A549 (cell line): ENCODE measurements around the gene LRRIQ1. TPM values are rescaled to one million over a fixed set of nuclear protein-coding genes. Genes with fewer than 3 reads are reported as not detected.
A peak's percentile ranks its signal among the peaks of the same experiment; 100 is the strongest.

Source experiments
- ATAC-seq, 2 experiments: fragments of 200-7000 bp in 1 of 2; fragments of >200 bp in 1 of 2; cut with Nextera tagmentation in 1 of 2; cut with Tn5 transposase in 1 of 2; 3 replicates each; pipeline versions ENCODE4 v1.8.0 to v1.9.1; 2018 to 2020; ENCODE audit warnings: mild to moderate bottlenecking in 1 of 2, moderate library complexity in 1 of 2
- CTCF ChIA-PET: fragments of 300-600 bp; sonication (Branson Sonifier 250); formaldehyde crosslinking; extraction: SDS; loops from one replicate; lab custom pipeline; 2021; ENCODE audit warnings: antibody characterized with exemption, inconsistent platforms; lab: Yijun Ruan, JAX
- POLR2A ChIA-PET: fragments of 350-600 bp; formaldehyde crosslinking; extraction: SDS; loops from one replicate; lab custom pipeline; 2021; ENCODE audit warnings: antibody characterized with exemption, inconsistent platforms; lab: Yijun Ruan, JAX
- DNase-seq, 2 experiments: peaks; one replicate each; pipeline versions ENCODE4 v3.0.0 to v3.0.0-alpha.2; 2011 to 2016; ENCODE audit warnings: low read depth in 1 of 2, low spot score in 1 of 2
- FAIRE-seq: peaks from 2 replicates; lab custom pipeline; 2011; peaks lifted over from hg19 to GRCh38; lab: Jason Lieb, UNC
- H3K27ac ChIP-seq, 2 experiments: fragments of >200 bp; sonication (Bioruptor Twin); formaldehyde crosslinking; 3 replicates each; pipeline ENCODE4 v1.5.1; 2016 to 2017
- H3K4me1 ChIP-seq: fragments of >200 bp; sonication (Bioruptor Twin); formaldehyde crosslinking; 3 replicates; pipeline ENCODE4 v1.6.1; 2016
- H3K4me2 ChIP-seq: fragments of >200 bp; sonication (Bioruptor Twin); formaldehyde crosslinking; 3 replicates; pipeline ENCODE4 v1.6.1; 2016
- H3K4me3 ChIP-seq: fragments of >200 bp; sonication (Bioruptor Twin); formaldehyde crosslinking; 3 replicates; pipeline ENCODE4 v1.5.1; 2016
- H3K9me3 ChIP-seq: fragments of >200 bp; sonication (Bioruptor Twin); formaldehyde crosslinking; 3 replicates; pipeline ENCODE4 v1.6.1; 2016
- CEBPB ChIP-seq, 2 experiments: fragments of >200 bp in 1 of 2; sonication (Bioruptor Twin) in 1 of 2; formaldehyde crosslinking in 1 of 2; IDR thresholded peaks; 2 replicates each; pipeline ENCODE4 v1.6.1; 2012 to 2016
- CHD2 ChIP-seq: fragments of 150-350 bp; IDR thresholded peaks from 2 replicates; pipeline ENCODE4 v1.6.1; 2014; ENCODE audit warnings: low read length; ENCODE audit not compliant: partially characterized antibody
- CTCF ChIP-seq: fragments of >200 bp; sonication (Bioruptor Twin); formaldehyde crosslinking; IDR thresholded peaks from 3 replicates; pipeline ENCODE4 v1.5.1; 2016
- E2F6 ChIP-seq: IDR thresholded peaks from 2 replicates; pipeline ENCODE4 v1.6.1; 2012; ENCODE audit warnings: low read depth, borderline replicate concordance
- FOSL2 ChIP-seq, 2 experiments: fragments of 450-650 bp in 1 of 2; fragments of >200 bp in 1 of 2; sonication (Bioruptor Twin) in 1 of 2; formaldehyde crosslinking; IDR thresholded peaks; 2 replicates each; pipeline versions ENCODE4 v1.5.0 to v1.6.1; 2016 to 2020; ENCODE audit warnings: mild to moderate bottlenecking in 1 of 2, moderate library complexity in 1 of 2
- HDAC2 ChIP-seq: fragments of 200-600 bp; sonication (generic); IDR thresholded peaks from 2 replicates; pipeline ENCODE4 v1.6.1; 2016
- HOXB13 ChIP-seq: fragments of 250-450 bp; sonication (Bioruptor Pico); IDR thresholded peaks from 2 replicates; pipeline ENCODE4 v1.5.0; 2020; ENCODE audit warnings: low read depth, mild to moderate bottlenecking, moderate library complexity
- HOXB5 ChIP-seq: fragments of 250-450 bp; sonication (Bioruptor Pico); IDR thresholded peaks from 2 replicates; pipeline ENCODE4 v1.5.0; 2020; ENCODE audit warnings: mild to moderate bottlenecking, moderate library complexity
- JUN ChIP-seq, 2 experiments: fragments of >200 bp; sonication (Bioruptor Twin); formaldehyde crosslinking; IDR thresholded peaks; 2 replicates in 1 of 2; 3 replicates in 1 of 2; pipeline ENCODE4 v1.6.1; 2016 to 2017
- JUNB ChIP-seq: fragments of >200 bp; sonication (Bioruptor Twin); formaldehyde crosslinking; IDR thresholded peaks from 2 replicates; pipeline ENCODE4 v1.6.1; 2016
- KDM1A ChIP-seq: fragments of 200-600 bp; sonication (generic); IDR thresholded peaks from 2 replicates; pipeline ENCODE4 v1.6.1; 2016; ENCODE audit warnings: low read depth, mild to moderate bottlenecking
- KDM5A ChIP-seq: fragments of 200-600 bp; sonication (generic); IDR thresholded peaks from 2 replicates; pipeline ENCODE4 v1.6.1; 2016; ENCODE audit warnings: antibody characterized with exemption, mild to moderate bottlenecking
- MAZ ChIP-seq: fragments of 150-350 bp; IDR thresholded peaks from 2 replicates; pipeline ENCODE4 v1.6.1; 2014; ENCODE audit warnings: antibody characterized with exemption, low read depth, low read length, borderline replicate concordance
- MYC ChIP-seq: IDR thresholded peaks from 2 replicates; pipeline ENCODE4 v1.6.1; 2012; ENCODE audit warnings: mild to moderate bottlenecking, inconsistent platforms, low read length, improper control_type of control experiment, borderline replicate concordance
- NR3C1 ChIP-seq: fragments of >200 bp; sonication (Bioruptor Twin); formaldehyde crosslinking; IDR thresholded peaks from 3 replicates; pipeline ENCODE4 v1.6.1; 2017
- RAD21 ChIP-seq, 2 experiments: fragments of >200 bp in 1 of 2; sonication (Bioruptor Twin) in 1 of 2; formaldehyde crosslinking in 1 of 2; IDR thresholded peaks in 1 of 2; conservative IDR thresholded peaks in 1 of 2; 2 replicates in 1 of 2; 3 replicates in 1 of 2; pipeline ENCODE4 v1.6.1; 2012 to 2018; ENCODE audit warnings: inconsistent platforms in 1 of 2
- SREBF2 ChIP-seq: fragments of 450-650 bp; IDR thresholded peaks from 2 replicates; pipeline ENCODE4 v1.6.1; 2014; ENCODE audit warnings: mild to moderate bottlenecking, moderate library complexity
- TFCP2L1 ChIP-seq: fragments of 250-450 bp; sonication (Bioruptor Pico); IDR thresholded peaks from 2 replicates; pipeline ENCODE4 v1.5.0; 2021; ENCODE audit warnings: mild to moderate bottlenecking
- ZSCAN20 ChIP-seq: fragments of 250-450 bp; sonication (Bioruptor Pico); IDR thresholded peaks from 2 replicates; pipeline ENCODE4 v1.8.0; 2022; ENCODE audit warnings: mild to moderate bottlenecking, moderate library complexity
- WGBS: methylation state at CpG from one replicate; pipeline ENCODE4 v1.1.6; 2017; ENCODE audit errors: missing lambda C conversion rate; 5-methylcytosine and 5-hydroxymethylcytosine counted together
- polyA plus RNA-seq, 4 experiments: library from polyadenylated mRNA; depleted of rRNA in 3 of 4; stranded (reverse); fragments of >200 nt; fragmentation: RNase III in 1 of 4; extraction: RNeasy Plus Mini Kit Qiagen cat#74134 plus additional on column Dnase treatment in 1 of 4; gene quantifications; 2 replicates in 3 of 4; 3 replicates in 1 of 4; pipeline ENCODE4 v1.2.3, GENCODE V29; 2011 to 2017
- TF ChIP-seq, protein P1 (sequence below): IDR thresholded peaks from 2 replicates; pipeline ENCODE4 v1.6.1; 2012
- TF ChIP-seq, protein P2 (sequence below): fragments of >200 bp; sonication (Bioruptor Twin); formaldehyde crosslinking; IDR thresholded peaks from 2 replicates; pipeline ENCODE4 v1.6.1; 2016
- TF ChIP-seq, protein P3 (sequence below): fragments of 150-350 bp; IDR thresholded peaks from 2 replicates; pipeline ENCODE4 v1.6.1; 2014; ENCODE audit warnings: low read depth, mild to moderate bottlenecking, low read length

The LRRIQ1 gene
- polyA plus RNA-seq, 2 of the 4 experiments (the other 2 are of a cell fraction) = 1.4 to 3.7 TPM

DNA sequence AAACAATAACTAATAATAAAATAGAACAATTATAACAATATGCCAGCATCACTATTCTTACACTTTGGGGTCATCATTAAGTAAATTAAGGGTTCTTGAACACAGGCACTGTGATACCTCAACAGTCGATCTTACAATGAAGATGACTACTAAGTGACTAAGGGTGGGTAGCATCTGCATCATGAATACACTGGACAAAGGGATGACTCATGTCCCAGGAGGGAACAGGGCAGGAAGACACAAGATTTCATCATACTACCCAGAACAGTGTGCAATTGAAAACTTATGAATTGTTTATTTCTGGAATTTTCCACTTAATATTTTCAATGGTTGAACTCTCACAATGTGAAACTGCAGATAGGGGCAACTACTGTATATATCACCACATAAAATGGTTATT, 19.7 kb upstream of the LRRIQ1 start:
- POLR2A ChIA-PET = no interaction called here

GRCh38 chr12:85017133-85017532, 19.0 kb upstream of the LRRIQ1 start:
- 31% methylated on average over 3 of the region's 3 CpGs for WGBS
- no peak for TF ChIP-seq NR3C1
- TF ChIP-seq HOXB13 (CRISPR knock-in tag) = no peak
- no peak for TF ChIP-seq KDM5A
- no peak for TF ChIP-seq FOSL2 (IDR thresholded peaks at IDR 0.05)
- TF ChIP-seq FOSL2 (CRISPR knock-in tag; IDR thresholded peaks at IDR 0.05) = no peak
- TF ChIP-seq, protein P1, sequence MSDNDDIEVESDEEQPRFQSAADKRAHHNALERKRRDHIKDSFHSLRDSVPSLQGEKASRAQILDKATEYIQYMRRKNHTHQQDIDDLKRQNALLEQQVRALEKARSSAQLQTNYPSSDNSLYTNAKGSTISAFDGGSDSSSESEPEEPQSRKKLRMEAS = no peak
- no peak for TF ChIP-seq ZSCAN20 (CRISPR knock-in tag)
- TF ChIP-seq MYC = no peak
- ChIA-PET POLR2A (no interaction called here), CTCF (no interaction called here)
- ATAC-seq (no peak), DNase-seq (no peak), FAIRE-seq (no peak)
- peaks cover 16% of the 10 kb centered on the region; the same call in 2 of the 3 replicates for H3K4me1 ChIP-seq
- H3K4me3 ChIP-seq = no peak overlapping the region
- peak overlapping the region; percentile 34; the same call in 2 of the 3 replicates for H3K4me2 ChIP-seq
- H3K27ac ChIP-seq = peak overlapping the region; percentile 47 to 65; a peak in 5 of 6 replicates
- no peaks in the 10 kb centered on the region for H3K9me3 ChIP-seq

More for the DNA sequence above, 19.7 kb upstream of the LRRIQ1 start:
- H3K4me3 ChIP-seq = no peak overlapping the region
- 3% methylated on average over 1 of the region's 1 CpG for WGBS
- CTCF ChIA-PET = no interaction called here
- FAIRE-seq (no peak), DNase-seq (peak; percentile 33 to 78), ATAC-seq (peak; percentile 93 to 98)
- peaks cover 16% of the 10 kb centered on the region; the same call in 2 of the 3 replicates for H3K4me1 ChIP-seq
- H3K27ac ChIP-seq = peak overlapping the region in 1 of 2 experiments; percentile 52; a peak in 3 of 6 replicates
- TF ChIP-seq CTCF (no peak), HDAC2 (no peak), HOXB5 (no peak), RAD21 (conservative IDR thresholded peaks at IDR 0.05 in 1 of 2, IDR thresholded peaks at IDR 0.05 in 1 of 2) (no peak), SREBF2 (no peak), MAZ (no peak), ZSCAN20 (CRISPR knock-in tag) (no peak), FOSL2 (IDR thresholded peaks at IDR 0.05) (peak; percentile 68; the same call in 1 of the 2 replicates), FOSL2 (CRISPR knock-in tag; IDR thresholded peaks at IDR 0.05) (peak; percentile 87), TFCP2L1 (no peak), CHD2 (no peak), JUN (IDR thresholded peaks at IDR 0.05) (no peak), KDM1A (no peak), CEBPB (IDR thresholded peaks at IDR 0.05) (peak; percentile 48 to 66; a peak in 3 of 4 replicates), JUNB (peak; percentile 61), E2F6 (no peak)
- TF ChIP-seq, protein P2, sequence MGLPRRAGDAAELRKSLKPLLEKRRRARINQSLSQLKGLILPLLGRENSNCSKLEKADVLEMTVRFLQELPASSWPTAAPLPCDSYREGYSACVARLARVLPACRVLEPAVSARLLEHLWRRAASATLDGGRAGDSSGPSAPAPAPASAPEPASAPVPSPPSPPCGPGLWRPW = no peak
- TF ChIP-seq, protein P3, sequence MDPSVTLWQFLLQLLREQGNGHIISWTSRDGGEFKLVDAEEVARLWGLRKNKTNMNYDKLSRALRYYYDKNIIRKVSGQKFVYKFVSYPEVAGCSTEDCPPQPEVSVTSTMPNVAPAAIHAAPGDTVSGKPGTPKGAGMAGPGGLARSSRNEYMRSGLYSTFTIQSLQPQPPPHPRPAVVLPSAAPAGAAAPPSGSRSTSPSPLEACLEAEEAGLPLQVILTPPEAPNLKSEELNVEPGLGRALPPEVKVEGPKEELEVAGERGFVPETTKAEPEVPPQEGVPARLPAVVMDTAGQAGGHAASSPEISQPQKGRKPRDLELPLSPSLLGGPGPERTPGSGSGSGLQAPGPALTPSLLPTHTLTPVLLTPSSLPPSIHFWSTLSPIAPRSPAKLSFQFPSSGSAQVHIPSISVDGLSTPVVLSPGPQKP = no peak
- no peaks in the 10 kb centered on the region for H3K9me3 ChIP-seq
- H3K4me2 ChIP-seq = peak overlapping the region; percentile 34
